GM19372 (cell line): Measurements from ENCODE around the gene HOXB9.

ENCODE experiments used
- ATAC-seq: cut with Tn5 transposase; IDR thresholded peaks from one replicate; pipeline ENCODE4 v1.9.1; 2021; ENCODE audit warnings: mild to moderate bottlenecking, low read depth, moderate library complexity; ENCODE audit not compliant: unreplicated experiment

Gene HOXB9

DNA sequence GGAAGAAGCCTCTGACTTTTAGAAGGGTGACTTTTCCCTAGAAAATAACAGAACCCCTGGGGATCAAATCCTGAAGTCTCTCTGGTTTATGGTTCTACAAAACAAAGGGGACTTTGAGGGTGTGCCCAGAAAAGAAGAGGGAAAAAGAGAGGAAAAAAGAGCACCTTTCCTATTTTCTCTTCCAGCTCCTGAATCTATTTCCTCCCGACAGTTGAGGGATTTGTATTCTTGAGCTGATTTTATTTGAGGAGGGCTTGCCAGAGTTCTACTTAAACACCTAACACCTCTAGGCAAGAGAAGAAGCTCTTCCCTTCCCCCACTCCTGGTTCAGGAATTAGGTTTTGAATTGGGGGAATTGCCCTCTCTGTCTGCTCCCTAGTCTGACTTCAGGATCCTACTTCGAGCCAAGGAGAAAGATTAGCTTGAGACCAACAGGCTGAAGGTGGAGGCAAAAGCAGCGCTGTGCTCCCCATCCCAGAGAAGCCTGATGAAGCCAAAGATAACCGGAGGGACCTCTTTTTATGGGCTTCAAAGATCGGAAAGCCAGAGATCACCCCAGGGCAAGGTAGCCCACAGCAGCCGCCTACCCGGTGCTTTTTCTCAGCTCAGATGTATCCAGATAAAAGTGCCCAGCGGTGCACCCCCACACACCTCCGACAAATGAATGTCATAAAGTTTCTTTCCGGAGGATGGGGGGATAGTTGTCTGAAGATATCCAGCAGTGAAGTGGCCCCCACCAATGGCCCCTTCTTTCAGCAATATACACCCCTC, 36.9 kb downstream of the HOXB9 start:
- ATAC-seq = no peak

DNA sequence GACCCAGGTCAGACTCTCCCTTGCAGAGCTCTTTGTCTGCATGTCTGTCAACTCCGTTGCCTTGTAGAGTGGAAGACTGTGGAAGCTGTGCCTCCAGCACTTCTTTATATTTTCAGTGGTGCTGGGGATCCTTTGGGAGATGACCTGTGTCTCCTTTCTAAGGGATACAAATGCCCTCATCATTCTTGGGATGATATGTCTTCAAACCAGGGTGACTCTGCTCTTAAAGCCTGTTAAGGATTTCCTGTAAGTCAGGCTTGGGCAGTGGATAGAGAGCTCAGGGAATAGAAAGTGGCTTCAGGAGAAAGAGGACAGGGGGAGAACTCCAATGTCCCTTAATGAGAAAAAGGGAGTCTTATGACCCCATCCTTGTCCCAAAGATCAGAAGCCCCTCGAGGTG, 37.6 kb downstream of the HOXB9 start:
- ATAC-seq = no peak

DNA sequence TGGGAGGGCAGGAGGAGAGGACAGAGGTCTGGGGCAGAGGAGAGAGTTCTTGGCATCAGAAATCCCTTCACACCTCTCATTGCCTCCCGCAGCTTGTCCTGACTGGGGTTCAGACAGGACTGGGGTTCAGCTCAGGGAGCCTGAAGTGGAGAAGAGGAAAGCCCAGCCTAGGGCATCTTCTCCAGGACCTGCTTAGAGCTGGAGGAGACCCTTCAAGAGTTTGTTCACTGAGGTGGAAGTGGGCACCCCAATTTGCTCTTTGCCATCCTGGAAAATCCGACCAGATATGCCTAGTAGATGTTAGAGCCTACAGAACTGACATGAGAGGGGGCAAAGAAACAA, 38.1 kb downstream of the HOXB9 start:
- ATAC-seq = no peak

DNA sequence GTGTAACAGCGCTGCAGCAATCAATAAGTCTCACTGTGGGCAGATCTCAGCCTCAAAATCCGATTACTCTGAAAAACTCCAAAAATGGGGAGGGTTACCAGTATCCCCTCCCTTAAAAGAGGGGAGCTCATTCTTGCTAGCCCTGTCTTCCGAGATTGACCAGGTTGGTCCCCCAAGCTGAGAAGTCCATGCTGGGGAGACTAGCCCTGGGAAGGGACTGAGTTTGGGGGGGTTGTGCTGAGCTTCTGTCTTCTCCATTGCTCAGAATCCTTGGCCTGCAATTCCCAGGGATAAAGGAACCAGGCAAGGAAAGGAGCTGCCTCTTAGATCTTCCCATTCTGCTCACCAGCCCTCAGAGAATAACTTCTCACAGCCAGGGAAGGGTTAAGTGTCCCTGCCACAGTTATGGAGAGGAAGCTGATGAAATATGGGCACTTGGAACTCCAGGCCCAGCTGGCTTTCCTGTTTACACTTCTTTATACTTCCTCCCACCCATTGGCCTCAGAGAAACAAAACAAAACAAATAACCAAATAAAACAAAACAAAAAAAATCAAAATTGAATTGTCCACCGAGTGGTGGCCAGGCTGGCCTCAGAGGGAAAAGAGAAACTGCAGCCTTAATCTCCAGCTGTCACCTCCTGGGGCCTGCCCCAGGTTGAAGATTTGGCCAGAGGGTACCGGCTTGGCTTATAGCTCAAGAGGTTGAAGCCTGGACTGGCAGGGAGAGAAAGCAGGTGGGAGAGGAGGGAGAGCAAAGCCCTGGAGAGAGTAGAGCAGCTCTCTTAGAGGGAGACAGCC, 38.7 kb downstream of the HOXB9 start:
- no peak for ATAC-seq

DNA sequence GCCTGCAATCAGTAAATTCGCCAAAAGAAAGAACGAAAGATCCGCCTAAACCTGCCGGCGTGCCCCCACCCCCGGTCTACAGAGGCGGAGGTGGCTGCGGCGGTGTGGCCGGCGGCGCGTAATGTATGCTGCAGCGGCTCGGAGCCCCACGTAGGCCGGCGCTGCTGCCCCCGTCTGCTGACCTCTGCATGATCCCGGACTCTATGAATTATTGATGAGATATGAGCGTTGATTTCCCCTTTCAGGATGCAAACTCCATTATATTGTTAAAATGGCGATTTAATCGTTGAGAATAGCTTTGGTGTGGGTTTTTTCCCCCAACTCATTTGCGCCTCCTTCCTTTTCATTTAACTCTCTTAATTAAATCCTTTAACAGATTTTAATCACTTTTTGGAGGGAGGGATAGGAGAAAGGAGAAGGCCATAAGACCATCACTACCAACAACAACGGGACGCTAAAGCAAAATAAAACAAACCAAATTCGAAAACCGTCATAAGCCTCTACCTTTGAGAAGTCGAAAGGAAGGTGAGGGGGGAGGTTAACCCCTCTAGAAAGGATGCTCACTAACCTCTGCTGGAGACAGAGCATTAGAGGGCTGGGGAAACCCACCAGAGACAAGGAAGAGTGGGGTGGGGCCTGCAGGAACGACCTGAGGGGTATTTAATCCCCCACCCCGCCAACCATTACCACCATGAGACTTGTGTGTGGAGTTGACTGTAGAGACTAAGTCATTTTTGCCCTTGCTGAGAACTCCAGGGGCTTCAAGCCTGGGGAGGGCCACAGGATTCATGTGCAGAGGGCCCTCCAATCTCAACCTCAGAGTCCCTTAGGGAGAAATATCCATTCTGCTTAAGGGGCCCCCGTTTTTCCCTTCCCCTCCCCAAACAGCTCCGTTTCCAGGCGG, 39.6 kb downstream of the HOXB9 start:
- no peak for ATAC-seq

DNA sequence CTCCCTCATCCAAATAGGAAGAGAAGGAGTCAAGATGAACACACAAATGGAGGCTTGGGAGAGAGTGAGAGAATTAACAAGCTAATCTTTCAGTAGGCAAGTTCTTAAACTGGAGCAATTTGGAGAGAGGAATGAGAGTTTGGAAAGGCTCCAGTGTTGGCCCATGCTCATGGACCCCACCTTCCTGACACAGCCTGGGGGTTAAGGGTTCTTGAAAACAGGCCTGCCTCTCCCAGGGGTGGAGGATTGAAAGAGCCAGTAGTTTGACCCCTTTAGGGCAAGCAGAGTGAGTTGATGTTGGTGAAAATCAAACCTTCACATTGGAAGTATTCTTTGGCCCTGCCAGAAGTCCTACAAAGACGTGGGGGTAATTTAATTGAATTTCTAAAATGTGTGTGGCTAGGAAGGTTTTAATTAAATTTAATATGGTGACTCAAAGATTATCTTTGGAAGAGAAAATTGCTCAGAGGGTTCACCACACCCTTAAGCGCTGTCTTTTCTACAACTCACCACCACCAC, 41.9 kb downstream of the HOXB9 start:
- no peak for ATAC-seq

DNA sequence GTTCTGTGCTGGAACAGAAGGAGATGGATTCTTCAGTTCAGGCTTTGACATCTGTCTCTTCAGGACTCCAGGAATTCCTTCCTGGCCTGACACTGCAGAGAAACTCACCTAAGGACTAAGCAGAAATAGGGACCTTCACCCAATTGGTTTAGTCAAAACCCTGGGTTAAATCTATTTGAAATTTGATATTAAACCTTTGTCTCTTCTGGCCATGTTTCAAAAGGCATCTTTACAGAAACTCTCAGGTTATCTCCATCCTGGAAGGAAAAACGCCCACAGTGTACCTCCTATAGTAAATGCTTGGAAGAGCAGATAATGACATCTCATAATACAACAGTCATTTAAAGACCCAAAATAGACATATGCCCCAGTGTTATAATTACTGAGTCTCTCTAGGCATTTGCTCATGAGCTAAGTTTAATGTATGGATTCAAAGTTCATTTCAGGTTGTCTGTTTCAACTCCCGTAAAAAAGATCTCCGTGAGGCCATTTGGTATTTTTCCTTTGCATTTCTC, 42.4 kb downstream of the HOXB9 start:
- ATAC-seq = no peak

DNA sequence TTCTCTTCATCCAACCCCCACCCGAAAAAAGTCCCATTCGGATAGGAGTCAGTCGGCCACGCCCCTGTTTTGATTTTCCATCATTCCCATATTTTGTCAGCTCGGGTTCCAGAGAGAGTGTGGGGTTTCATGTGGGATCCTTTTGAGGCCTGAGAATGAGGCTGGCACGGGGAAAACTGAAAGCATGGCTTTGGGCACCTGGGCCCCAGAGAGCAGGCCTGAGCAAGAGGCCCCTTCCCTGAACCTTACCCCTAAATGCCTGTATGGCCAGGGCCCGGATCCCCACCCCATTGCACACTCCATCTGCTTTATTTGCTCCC, 43.4 kb downstream of the HOXB9 start:
- ATAC-seq = no peak

DNA sequence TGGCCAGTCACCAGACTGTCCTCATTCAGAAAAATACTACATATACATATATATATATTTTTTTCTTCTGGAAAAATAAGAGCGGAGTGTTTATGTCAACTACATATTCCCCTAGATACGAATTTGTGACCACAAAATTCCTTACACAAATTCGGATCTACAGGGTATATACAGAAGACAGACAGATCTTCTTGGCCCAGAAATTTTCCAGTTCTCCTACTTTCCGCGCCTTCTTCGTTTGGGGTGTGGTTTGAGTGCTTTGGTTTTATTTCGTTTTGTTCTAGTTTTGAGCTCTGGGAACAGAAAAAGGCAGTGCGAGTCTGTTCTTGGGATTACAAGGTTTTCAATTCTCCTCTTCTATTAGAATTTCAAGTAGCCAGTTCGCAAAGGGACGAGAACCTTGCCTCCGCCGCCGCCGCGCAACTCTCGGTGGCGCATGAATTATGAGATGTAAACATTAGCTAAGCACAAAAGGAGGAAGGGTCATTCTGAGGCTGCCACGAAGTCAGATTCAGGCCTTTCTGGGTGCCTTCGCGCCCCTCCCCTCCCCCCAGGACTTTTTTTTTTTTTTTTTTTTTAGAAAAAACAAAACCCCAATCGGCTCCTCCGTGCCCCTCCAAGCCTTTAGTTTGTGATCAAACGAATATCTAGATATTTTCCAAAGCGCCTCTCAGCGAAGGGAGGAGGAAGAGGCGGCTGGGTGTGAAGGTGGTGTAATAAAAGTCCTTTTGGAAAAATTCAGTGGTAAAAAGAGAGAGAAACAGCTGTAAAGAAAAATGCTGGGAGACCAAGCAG, 46.2 kb downstream of the HOXB9 start:
- no peak for ATAC-seq

DNA sequence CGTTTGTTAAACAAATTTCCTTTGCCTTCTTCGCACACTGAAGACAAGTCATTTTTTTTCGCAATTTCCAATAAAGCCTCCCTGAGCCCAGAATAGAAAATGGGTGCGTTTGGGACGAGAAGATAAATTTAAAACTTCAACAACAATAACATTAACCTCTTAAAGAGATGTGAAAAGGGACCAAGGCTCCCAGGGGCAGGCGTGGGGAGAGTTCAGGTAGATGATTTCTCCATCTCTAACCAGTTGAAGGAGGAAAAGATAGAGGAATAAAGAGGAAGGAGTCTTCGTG, 46.7 kb downstream of the HOXB9 start:
- no peak for ATAC-seq

DNA sequence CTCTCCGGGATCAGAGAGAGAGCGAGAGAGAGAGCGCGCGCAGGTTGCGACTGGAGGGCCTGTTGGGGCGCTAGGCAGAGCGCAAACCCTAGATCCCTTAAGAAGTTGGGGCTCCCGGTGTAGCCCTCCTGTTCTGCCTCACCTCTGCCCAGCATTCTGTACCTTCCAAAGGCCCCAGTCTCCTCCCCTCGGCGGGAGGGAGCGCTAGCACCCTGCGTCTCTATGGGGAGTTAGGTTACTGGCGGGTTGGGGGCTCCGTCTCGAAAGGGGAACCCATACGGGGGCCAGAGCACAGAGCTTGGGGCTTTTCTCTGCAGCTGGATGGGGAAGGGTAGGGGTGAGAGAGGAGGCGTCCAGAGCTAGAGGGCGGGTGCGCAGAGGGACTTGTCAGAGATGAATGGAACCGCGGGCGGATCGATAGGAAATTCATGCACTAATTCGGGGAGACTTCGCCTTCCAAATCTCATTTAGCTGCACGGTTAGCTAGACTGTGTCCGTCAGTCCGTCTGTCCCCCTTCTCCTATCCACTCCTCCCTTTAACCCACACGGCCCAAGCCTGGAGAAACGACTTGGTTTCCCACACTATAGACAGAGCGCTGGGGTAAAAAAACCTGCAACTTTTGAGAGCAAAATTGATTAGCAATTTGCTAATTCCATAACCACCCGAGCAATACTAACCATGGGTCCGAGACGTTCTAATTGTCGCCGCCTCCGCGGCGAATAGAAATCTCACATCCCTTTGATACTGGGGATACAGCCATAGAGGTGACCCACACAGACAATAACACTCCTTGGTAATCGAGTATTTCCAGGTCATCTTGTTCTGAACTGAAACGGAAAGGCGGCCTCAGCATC, 47.3 kb downstream of the HOXB9 start:
- no peak for ATAC-seq

DNA sequence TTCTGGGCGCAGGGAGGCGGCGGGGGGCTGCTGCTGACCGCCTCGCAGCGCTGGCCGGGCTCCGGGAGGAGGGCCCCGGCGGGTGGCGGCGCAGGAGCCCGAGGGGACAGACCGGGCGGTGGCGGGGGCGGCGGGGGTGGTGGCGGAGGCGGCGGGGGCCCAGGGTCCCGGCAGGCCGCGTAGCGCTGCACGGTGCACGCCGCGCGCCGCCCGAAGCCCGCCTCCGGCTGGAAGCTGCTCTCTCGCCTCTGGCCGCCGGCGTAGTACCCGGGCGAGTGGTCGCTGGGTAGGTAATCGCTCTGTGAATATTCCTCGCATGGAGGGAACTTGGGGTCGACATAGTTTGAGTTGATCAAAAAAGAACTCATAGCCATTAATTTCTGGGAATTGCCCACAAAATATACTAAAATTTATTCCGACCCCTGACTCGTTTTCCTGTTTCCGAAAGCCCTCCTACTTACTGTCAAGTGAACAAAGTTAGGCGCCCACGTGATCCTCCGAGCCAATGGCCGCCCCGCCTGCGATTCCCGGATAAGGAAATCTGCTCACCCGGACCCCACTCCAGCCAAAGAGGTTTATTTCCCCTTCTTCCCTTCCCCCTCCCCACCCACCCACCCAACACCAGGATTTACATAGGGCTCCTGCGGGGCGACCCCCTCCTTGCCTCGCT, 48.1 kb downstream of the HOXB9 start, which contains the start of gene HOXB4:
TSS of gene HOXB4 (minus strand) at position 405 of the 670 bp plus-strand sequence. CDS start at position 374, 31 bp downstream.
- no peak for ATAC-seq

DNA sequence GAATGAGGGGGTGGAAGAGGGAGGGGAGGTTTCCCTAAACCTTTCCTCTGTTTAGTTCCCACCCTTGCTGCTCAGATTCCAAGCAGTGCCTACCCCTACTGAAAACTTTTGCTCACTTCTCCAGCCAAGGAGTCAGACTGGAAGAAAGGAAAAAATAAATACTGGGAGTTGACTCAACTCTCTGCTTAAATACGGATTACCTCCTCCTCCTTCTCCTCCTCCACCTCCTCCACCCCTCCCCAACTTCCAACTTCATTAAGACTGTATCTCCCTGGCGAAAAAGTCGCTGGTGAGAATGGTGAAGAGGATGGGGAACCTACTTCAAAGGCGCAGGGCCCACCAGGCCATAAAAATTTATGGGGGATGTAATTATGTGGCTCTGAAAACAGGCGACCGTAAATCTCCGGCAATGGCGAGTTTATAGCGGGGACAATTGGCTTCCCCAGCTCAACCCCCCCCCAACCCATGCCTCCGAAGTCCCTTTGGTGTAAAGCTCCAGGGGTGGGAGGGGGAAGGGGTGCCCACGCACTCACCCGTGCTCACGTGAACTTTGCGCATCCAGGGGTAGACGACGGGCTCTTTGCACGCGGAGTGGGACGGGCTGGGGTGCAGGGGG, 48.7 kb downstream of the HOXB9 start:
- ATAC-seq = no peak

DNA sequence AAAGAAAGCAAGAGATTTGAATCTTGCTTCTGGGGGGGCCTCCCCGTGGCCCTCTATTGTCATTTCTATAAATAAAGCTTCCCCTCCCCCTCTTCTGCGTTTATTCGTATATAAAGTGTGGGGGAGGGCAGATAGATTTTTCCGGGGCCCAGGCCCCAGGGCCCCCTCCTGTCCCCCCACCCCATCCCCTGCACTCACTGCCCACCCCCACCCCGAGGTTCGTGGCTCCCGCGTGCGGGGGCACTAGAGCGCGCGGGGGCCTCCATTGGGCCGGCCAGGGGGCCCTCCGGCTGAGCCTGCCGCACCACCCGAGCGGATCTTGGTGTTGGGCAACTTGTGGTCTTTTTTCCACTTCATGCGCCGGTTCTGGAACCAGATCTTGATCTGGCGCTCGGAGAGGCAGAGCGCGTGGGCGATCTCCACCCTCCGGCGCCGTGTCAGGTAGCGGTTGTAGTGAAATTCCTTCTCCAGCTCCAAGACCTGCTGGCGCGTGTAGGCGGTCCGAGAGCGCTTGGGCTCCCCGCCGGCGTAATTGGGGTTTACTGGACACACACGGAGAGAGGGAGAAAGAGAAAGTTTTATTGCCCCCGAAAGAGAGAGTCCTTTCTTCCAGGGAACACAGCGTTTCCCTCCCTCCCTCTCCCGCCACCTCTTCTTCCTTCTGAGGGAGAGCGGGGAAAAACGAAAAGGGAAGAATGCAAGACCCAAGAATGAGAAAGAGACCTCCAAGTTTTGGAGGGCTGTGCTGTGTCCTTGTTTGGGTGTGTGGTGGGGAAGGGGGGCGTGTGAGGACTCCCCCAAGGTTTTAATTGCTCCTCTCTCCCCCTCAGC, 49.5 kb downstream of the HOXB9 start:
- ATAC-seq = no peak

DNA sequence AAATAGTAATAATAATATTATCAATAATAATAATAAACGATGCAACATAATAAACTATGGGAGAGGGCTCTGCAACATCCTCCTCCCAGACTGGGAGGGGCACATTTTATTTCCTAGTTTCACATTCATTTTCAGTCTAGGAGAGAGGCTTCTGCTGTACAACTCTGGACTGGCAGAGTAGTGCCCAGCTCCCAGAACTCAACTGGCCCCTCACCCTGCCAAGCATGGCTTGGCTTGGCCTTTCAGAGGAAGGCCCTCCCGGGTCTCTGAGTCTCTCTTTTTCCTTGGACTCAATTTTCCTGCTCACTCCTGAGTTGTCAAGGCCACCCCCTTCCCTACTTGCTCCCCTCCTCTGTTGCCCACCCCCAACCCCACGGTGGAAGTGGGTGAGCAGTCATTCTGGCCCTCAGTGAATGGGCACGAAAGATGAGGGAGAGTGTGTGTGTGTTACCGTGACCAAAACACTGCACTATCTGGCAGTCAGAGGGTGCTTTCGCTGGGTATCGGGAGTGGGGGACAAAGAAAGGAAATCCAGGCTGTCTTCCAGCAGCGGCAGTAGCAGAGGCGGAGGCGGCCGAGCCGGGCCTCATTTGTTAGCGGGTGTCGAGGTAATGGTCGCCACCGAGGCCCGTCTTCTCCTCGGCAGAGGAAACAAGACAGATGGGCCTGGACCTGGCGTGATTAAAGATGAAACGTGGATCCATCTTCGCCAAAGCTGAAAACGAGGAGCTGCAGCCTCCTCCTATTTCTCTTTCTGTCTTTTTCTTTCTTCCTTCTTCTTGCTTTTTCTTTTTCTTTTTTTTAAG, 50.3 kb downstream of the HOXB9 start:
- no peak for ATAC-seq

DNA sequence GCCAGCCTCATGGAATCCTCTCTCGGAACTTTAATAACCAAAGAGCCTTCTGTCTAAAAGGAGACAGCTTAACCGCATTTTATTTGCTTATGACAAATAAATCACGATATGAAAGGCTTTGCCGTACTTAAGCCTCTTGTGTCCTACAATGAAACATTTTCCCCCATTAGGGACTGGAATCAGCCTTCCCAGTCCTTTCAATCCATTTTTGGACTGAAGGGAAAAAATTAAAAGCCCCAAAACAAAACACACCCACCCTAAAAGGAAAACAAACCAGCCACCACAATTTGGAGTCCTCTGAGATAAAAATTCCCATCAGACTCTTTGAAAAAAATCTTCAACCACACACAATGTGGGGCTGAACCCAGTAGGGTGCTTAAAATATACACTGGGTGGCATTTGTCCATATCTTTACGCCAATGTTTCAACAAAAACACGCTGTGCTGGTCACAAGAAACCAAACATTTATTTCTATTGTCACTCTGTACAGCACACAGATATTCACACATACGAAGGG, 51.0 kb downstream of the HOXB9 start:
- ATAC-seq = no peak
